ENCODE data around the gene GPR87.

GPR87 gene

GRCh38 chr3:151315846-151316245, 774 bp downstream of the GPR87 start:
- 100% methylated on average over 2 of the region's 2 CpGs for WGBS
- no peaks in the 10 kb centered on the region for H3K27me3 ChIP-seq (ENCODE audit: insufficient read depth, low read length)
- no peak overlapping the region; the same call in 1 of the 2 replicates for H3K4me3 ChIP-seq (ENCODE audit: low read length)
- H3K9ac ChIP-seq (ENCODE audit: low read depth, low read length), result no peak overlapping the region
- peaks cover 55% of the 10 kb centered on the region for H3K4me1 ChIP-seq (ENCODE audit: insufficient read depth, low read length)
- H3K36me3 ChIP-seq (ENCODE audit: insufficient read depth, low read length), result no peaks in the 10 kb centered on the region
- H3K27ac ChIP-seq (ENCODE audit: low read depth, low read length), result 0 out of 2 replicates have a peak overlapping the region, but pooled peaks have one; percentile 44
- H3K9me3 ChIP-seq (ENCODE audit: insufficient read depth, low read depth, low read length), result no peaks in the 10 kb centered on the region

DNA sequence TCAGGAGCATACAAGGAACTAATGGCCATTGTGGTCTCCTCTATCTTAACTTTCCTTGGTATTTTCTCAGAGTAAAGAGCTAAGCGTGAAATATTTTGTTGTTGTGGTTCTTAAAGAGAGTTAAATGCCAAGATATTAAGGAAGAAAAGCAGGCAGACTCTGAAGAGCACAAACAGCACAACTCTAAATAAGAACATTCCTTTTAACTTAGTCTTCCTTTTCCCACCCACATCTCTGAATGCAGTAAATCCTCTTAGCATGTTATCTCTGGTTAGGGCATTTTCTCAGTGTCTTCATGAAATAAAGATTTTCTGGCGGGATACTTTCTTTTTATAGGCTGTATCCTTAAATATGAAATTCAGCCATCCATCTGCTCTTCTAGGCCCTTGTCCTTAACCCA, 1.5 kb downstream of the GPR87 start:
- Histone ChIP-seq H3K9ac (ENCODE audit: low read depth, low read length) (no peak overlapping the region; the same call in 1 of the 2 replicates), H3K9me3 (ENCODE audit: insufficient read depth, low read depth, low read length) (no peaks in the 10 kb centered on the region), H3K27me3 (ENCODE audit: insufficient read depth, low read length) (no peaks in the 10 kb centered on the region), H3K4me3 (ENCODE audit: low read length) (no peak overlapping the region), H3K4me1 (ENCODE audit: insufficient read depth, low read length) (peaks cover 55% of the 10 kb centered on the region), H3K36me3 (ENCODE audit: insufficient read depth, low read length) (no peaks in the 10 kb centered on the region), H3K27ac (ENCODE audit: low read depth, low read length) (peak overlapping the region; percentile 53; the same call in 1 of the 2 replicates)
- WGBS, result 84% methylated on average over 2 of the region's 2 CpGs

DNA sequence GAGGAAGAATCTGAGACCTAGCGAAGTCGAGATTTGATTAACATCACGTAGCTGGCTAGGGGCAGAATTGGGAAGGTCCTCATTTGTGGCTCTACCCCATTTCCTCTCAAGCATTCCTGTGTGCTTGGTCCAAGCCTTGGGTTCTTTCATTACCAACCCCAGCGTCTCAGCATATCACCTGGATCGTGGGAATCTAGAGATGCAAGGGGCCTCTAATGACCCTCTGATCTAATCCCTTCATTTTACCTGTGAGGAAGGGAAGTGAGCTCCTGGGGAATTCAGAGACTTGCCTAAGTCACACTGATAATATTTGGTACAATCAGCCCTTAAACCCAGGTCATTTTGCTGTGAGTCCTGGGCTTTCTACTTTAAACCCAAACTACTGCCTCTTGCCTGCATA, 2.0 kb downstream of the GPR87 start:
- Histone ChIP-seq H3K4me3 (ENCODE audit: low read length) (no peak overlapping the region), H3K27ac (ENCODE audit: low read depth, low read length) (peak overlapping the region; percentile 53; the same call in 1 of the 2 replicates), H3K27me3 (ENCODE audit: insufficient read depth, low read length) (no peaks in the 10 kb centered on the region), H3K36me3 (ENCODE audit: insufficient read depth, low read length) (no peaks in the 10 kb centered on the region), H3K9ac (ENCODE audit: low read depth, low read length) (no peak overlapping the region), H3K9me3 (ENCODE audit: insufficient read depth, low read depth, low read length) (no peaks in the 10 kb centered on the region), H3K4me1 (ENCODE audit: insufficient read depth, low read length) (peaks cover 55% of the 10 kb centered on the region)
- 95% methylated on average over 5 of the region's 5 CpGs for WGBS

GRCh38 chr3:151314137-151314536, 2.5 kb downstream of the GPR87 start:
- Histone ChIP-seq H3K9ac (ENCODE audit: low read depth, low read length) (no peak overlapping the region), H3K27ac (ENCODE audit: low read depth, low read length) (no peak overlapping the region), H3K9me3 (ENCODE audit: insufficient read depth, low read depth, low read length) (no peaks in the 10 kb centered on the region), H3K36me3 (ENCODE audit: insufficient read depth, low read length) (no peaks in the 10 kb centered on the region), H3K4me1 (ENCODE audit: insufficient read depth, low read length) (peaks cover 55% of the 10 kb centered on the region), H3K4me3 (ENCODE audit: low read length) (no peak overlapping the region), H3K27me3 (ENCODE audit: insufficient read depth, low read length) (no peaks in the 10 kb centered on the region)
- 100% methylated on average over 1 of the region's 2 CpGs for WGBS

DNA sequence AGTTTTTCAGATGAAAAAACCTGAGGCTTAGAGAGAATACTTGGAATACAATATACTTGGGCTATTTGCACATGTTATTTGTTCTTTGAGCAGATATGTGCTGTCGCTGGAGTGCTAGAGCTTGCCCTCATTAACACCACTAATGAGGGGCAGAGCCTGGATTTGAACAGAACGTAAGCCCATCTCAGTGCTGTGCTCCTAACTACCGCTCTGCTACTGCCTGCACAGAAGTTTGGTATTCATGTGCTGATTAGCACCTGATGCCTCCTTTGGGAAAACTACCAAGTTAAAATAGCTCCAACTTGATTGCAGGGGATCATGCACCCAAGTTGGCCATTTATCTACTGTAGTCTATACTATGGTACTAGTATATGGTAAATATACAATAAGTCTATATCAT, 3.6 kb downstream of the GPR87 start:
- peaks cover 43% of the 10 kb centered on the region for H3K4me1 ChIP-seq (ENCODE audit: insufficient read depth, low read length)
- no peaks in the 10 kb centered on the region for H3K27me3 ChIP-seq (ENCODE audit: insufficient read depth, low read length)
- H3K36me3 ChIP-seq (ENCODE audit: insufficient read depth, low read length), result no peaks in the 10 kb centered on the region
- no peak overlapping the region for H3K27ac ChIP-seq (ENCODE audit: low read depth, low read length)
- no peak overlapping the region for H3K9ac ChIP-seq (ENCODE audit: low read depth, low read length)
- 65% methylated on average over 3 of the region's 3 CpGs for WGBS
- H3K4me3 ChIP-seq (ENCODE audit: low read length), result no peak overlapping the region
- H3K9me3 ChIP-seq (ENCODE audit: insufficient read depth, low read depth, low read length), result no peaks in the 10 kb centered on the region

- no peaks in the 10 kb centered on the region for H3K36me3 ChIP-seq (ENCODE audit: insufficient read depth, low read length)
Measured at GRCh38 chr3:151309566-151309965, 7.1 kb downstream of the GPR87 start.

GRCh38 chr3:151307583-151308488, 8.8 kb downstream of the GPR87 start:
- no peaks in the 10 kb centered on the region for H3K36me3 ChIP-seq (ENCODE audit: insufficient read depth, low read length)
- no peak overlapping the region for H3K27ac ChIP-seq (ENCODE audit: low read depth, low read length)
- no peaks in the 10 kb centered on the region for H3K9me3 ChIP-seq (ENCODE audit: insufficient read depth, low read depth, low read length)
- peaks cover 31% of the 10 kb centered on the region for H3K4me1 ChIP-seq (ENCODE audit: insufficient read depth, low read length)
- 89% methylated on average over 1 of the region's 1 CpG for WGBS
- H3K9ac ChIP-seq (ENCODE audit: low read depth, low read length), result no peak overlapping the region
- no peak overlapping the region for H3K4me3 ChIP-seq (ENCODE audit: low read length)
- H3K27me3 ChIP-seq (ENCODE audit: insufficient read depth, low read length), result no peaks in the 10 kb centered on the region

More at GRCh38 chr3:151309566-151309965, 7.1 kb downstream of the GPR87 start:
- 97% methylated on average over 2 of the region's 2 CpGs for WGBS
- no peak overlapping the region for H3K9ac ChIP-seq (ENCODE audit: low read depth, low read length)
- no peak overlapping the region for H3K4me3 ChIP-seq (ENCODE audit: low read length)
- no peaks in the 10 kb centered on the region for H3K9me3 ChIP-seq (ENCODE audit: insufficient read depth, low read depth, low read length)
- H3K27me3 ChIP-seq (ENCODE audit: insufficient read depth, low read length), result no peaks in the 10 kb centered on the region
- no peak overlapping the region for H3K27ac ChIP-seq (ENCODE audit: low read depth, low read length)
- peaks cover 41% of the 10 kb centered on the region for H3K4me1 ChIP-seq (ENCODE audit: insufficient read depth, low read length)

GRCh38 chr3:151307131-151307530, 9.5 kb downstream of the GPR87 start:
- H3K27me3 ChIP-seq (ENCODE audit: insufficient read depth, low read length), result no peaks in the 10 kb centered on the region
- no peak overlapping the region for H3K27ac ChIP-seq (ENCODE audit: low read depth, low read length)
- H3K4me1 ChIP-seq (ENCODE audit: insufficient read depth, low read length), result peaks cover 28% of the 10 kb centered on the region
- H3K4me3 ChIP-seq (ENCODE audit: low read length), result no peak overlapping the region
- no peak overlapping the region for H3K9ac ChIP-seq (ENCODE audit: low read depth, low read length)
- H3K9me3 ChIP-seq (ENCODE audit: insufficient read depth, low read depth, low read length), result no peaks in the 10 kb centered on the region
- H3K36me3 ChIP-seq (ENCODE audit: insufficient read depth, low read length), result no peaks in the 10 kb centered on the region

DNA sequence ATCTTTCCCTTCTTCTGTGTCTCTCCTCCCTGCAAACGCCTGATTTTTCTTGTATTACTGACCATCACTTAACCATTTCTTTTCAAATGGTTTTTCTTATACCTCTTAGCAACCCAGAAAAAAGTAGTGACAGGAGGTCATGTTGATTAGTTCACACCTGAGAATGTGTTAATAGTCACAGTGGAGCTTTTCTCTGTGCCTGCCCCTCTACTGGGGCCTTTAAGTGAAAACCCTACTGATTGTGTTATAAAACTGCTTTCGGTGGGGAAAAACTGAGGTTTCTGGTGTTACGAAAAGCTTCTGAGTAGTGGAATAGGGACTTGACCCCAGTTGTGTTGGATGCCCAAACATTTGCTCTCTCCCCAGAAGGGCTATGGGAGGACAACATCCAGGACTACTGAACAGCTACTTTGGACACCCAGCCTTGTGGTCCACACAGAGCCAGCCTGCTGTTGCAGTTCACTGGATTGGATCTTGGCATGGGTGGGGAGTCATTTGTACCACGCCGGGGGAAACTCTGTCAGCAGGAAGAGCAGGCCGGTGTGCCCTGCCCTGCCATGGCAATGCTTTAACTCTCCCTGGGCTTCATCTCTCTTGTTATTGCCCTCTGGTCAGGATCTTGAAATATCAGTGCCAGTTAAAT, 10.3 kb downstream of the GPR87 start:
- H3K4me1 ChIP-seq (ENCODE audit: insufficient read depth, low read length), result peaks cover 28% of the 10 kb centered on the region
- no peak overlapping the region for H3K9ac ChIP-seq (ENCODE audit: low read depth, low read length)
- H3K4me3 ChIP-seq (ENCODE audit: low read length), result no peak overlapping the region
- WGBS, result 89% methylated on average over 6 of the region's 6 CpGs
- no peaks in the 10 kb centered on the region for H3K27me3 ChIP-seq (ENCODE audit: insufficient read depth, low read length)
- no peak overlapping the region for H3K27ac ChIP-seq (ENCODE audit: low read depth, low read length)
- H3K9me3 ChIP-seq (ENCODE audit: insufficient read depth, low read depth, low read length), result no peaks in the 10 kb centered on the region
- H3K36me3 ChIP-seq (ENCODE audit: insufficient read depth, low read length), result no peaks in the 10 kb centered on the region

- Histone ChIP-seq H3K9ac (ENCODE audit: low read depth, low read length) (no peak overlapping the region), H3K27ac (ENCODE audit: low read depth, low read length) (peak overlapping the region; percentile 38; the same call in 1 of the 2 replicates)
- 81% methylated on average over 4 of the region's 4 CpGs for WGBS
Measured at GRCh38 chr3:151305775-151306151, 10.9 kb downstream of the GPR87 start.

DNA sequence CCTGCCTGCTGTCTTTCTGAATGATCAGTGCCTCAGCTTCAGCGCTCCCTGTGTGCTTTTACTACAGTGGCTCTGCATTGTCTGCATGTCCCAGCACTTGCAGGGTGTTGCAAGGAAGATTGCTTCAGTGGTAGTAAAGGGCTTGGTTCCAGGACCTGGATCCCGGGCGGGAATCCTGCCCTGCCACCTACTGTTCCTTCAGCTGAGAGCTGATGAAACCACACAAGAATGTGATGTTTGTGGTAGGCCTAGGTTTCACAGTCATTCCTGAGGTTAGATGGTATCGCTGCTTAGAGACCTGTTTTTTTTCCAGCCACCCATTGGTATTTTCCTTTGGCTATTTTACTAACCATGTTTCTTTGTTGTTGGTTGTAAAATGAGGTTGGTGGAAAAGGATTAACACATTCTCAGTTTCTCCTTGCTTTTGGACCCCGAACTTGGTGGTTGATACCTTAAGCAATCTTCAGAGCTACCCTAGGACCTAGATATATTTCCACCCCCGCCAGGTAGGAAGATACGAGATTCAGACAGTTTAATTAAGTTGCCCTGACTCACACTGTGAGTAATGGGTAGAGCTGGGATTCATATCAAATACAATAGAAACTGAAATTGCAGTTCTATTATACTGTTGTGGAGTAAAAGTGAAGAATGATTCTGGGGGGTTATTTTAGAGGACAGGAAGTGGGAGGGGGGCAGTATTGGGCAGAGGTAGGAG, 11.4 kb downstream of the GPR87 start:
- no peak overlapping the region for H3K4me3 ChIP-seq (ENCODE audit: low read length)
- H3K36me3 ChIP-seq (ENCODE audit: insufficient read depth, low read length), result no peaks in the 10 kb centered on the region
- peaks cover 28% of the 10 kb centered on the region for H3K4me1 ChIP-seq (ENCODE audit: insufficient read depth, low read length)
- no peaks in the 10 kb centered on the region for H3K27me3 ChIP-seq (ENCODE audit: insufficient read depth, low read length)
- no peaks in the 10 kb centered on the region for H3K9me3 ChIP-seq (ENCODE audit: insufficient read depth, low read depth, low read length)
- WGBS, result 51% methylated on average over 7 of the region's 7 CpGs
- H3K9ac ChIP-seq (ENCODE audit: low read depth, low read length), result no peak overlapping the region; the same call in 1 of the 2 replicates
- peak overlapping the region; percentile 57; the same call in 1 of the 2 replicates for H3K27ac ChIP-seq (ENCODE audit: low read depth, low read length)

More at GRCh38 chr3:151305775-151306151, 10.9 kb downstream of the GPR87 start:
- H3K27me3 ChIP-seq (ENCODE audit: insufficient read depth, low read length), result no peaks in the 10 kb centered on the region
- H3K9me3 ChIP-seq (ENCODE audit: insufficient read depth, low read depth, low read length), result no peaks in the 10 kb centered on the region
- H3K4me3 ChIP-seq (ENCODE audit: low read length), result no peak overlapping the region
- H3K4me1 ChIP-seq (ENCODE audit: insufficient read depth, low read length), result peaks cover 28% of the 10 kb centered on the region
- H3K36me3 ChIP-seq (ENCODE audit: insufficient read depth, low read length), result no peaks in the 10 kb centered on the region

All from HUES64 (cell line).